A673 (cell line): ENCODE data around the gene TMPRSS11E. TPM values are rescaled to one million over a fixed set of nuclear protein-coding genes. Genes with fewer than 3 reads are reported as not detected.
"Not testable (repeated sequence)": the region's sequence is repeated elsewhere in the genome, so short reads cannot be mapped to it uniquely, and the experiment has no call there.

Experiments
- BruUV-seq: library from RNA; stranded (reverse); fragments of 400-500 nt; replicated peaks from 2 replicates; lab custom pipeline; 2021; lab: Mats Ljungman, UMichigan
- CTCF ChIA-PET: fragments of 300-600 bp; sonication (Branson Sonifier 250); formaldehyde crosslinking; loops from one replicate; lab custom pipeline; 2022; ENCODE audit warnings: antibody characterized with exemption; lab: Charles Lee
- POLR2A ChIA-PET: fragments of 300-600 bp; sonication (Branson Sonifier 250); formaldehyde crosslinking; loops from one replicate; lab custom pipeline; 2022; ENCODE audit warnings: antibody characterized with exemption; ENCODE audit not compliant: low non-redundant PET; lab: Charles Lee
- DNase-seq: peaks from one replicate; pipeline ENCODE4 v3.0.0-alpha.2; 2015; ENCODE audit warnings: low spot score
- H3K27ac ChIP-seq: fragments of 200-600 bp; sonication (generic); 2 replicates; pipeline ENCODE4 v1.5.1; 2016; ENCODE audit warnings: mixed run types, low read depth, mild to moderate bottlenecking, mixed read lengths, antibody characterized with exemption, low read length; ENCODE audit not compliant: poor library complexity, severe bottlenecking
- H3K27me3 ChIP-seq: fragments of 200-600 bp; sonication (generic); replicated peaks from 2 replicates; pipeline ENCODE4 v1.6.1; 2017; ENCODE audit warnings: mixed run types, low read depth, mild to moderate bottlenecking, mixed read lengths, antibody characterized with exemption, low read length; ENCODE audit not compliant: insufficient read depth, poor library complexity
- H3K36me3 ChIP-seq: fragments of 200-600 bp; sonication (generic); 2 replicates; pipeline ENCODE4 v1.6.1; 2016; ENCODE audit warnings: mixed run types, mild to moderate bottlenecking, mixed read lengths, antibody characterized with exemption, low read length; ENCODE audit not compliant: insufficient read depth, poor library complexity, severe bottlenecking
- H3K4me1 ChIP-seq: fragments of 200-600 bp; sonication (generic); 2 replicates; pipeline ENCODE4 v1.6.1; 2017; ENCODE audit warnings: mixed run types, mild to moderate bottlenecking, mixed read lengths, antibody characterized with exemption, low read length; ENCODE audit not compliant: insufficient read depth, poor library complexity, severe bottlenecking
- H3K4me3 ChIP-seq: fragments of 200-600 bp; sonication (generic); 2 replicates; pipeline ENCODE4 v1.5.1; 2016; ENCODE audit warnings: low read depth, mixed run types, mild to moderate bottlenecking, mixed read lengths, low read length; ENCODE audit not compliant: poor library complexity, severe bottlenecking
- H3K9me3 ChIP-seq: fragments of 200-600 bp; sonication (generic); 2 replicates; pipeline ENCODE4 v1.6.1; 2016; ENCODE audit warnings: mixed run types, low read depth, mild to moderate bottlenecking, mixed read lengths, antibody characterized with exemption, low read length; ENCODE audit not compliant: poor library complexity, severe bottlenecking
- CTCF ChIP-seq: fragments of 300-800, 200-600 bp; sonication (generic); conservative IDR thresholded peaks from 2 replicates; pipeline ENCODE4 v1.5.1; 2017; ENCODE audit warnings: low read depth, mild to moderate bottlenecking, antibody characterized with exemption, low read length, moderate library complexity, mixed read lengths
- EZH2 ChIP-seq: fragments of 200-600 bp; sonication (generic); IDR thresholded peaks from 2 replicates; pipeline ENCODE4 v1.6.1; 2017; ENCODE audit warnings: borderline replicate concordance, low read depth, mild to moderate bottlenecking, mixed read lengths, antibody characterized with exemption, low read length; ENCODE audit not compliant: poor library complexity, severe bottlenecking
- intact Hi-C: fragments of 100-400 bp; cut with micrococcal nuclease; formaldehyde crosslinking; loops from one replicate; pipeline ENCODE4 v1.10.0; 2022; ENCODE audit not compliant: unreplicated experiment
- total RNA-seq: library from RNA; stranded (reverse); gene quantifications from 2 replicates; pipeline ENCODE4 v1.2.3, GENCODE V29; 2021

Gene TMPRSS11E
- total RNA-seq, 1 experiment from 2014 or later, result not detected

GRCh38 chr4:68518889-68519288 is 71.6 kb downstream of the TMPRSS11E start:
- H3K36me3 ChIP-seq, result no peaks in the 10 kb centered on the region
- ChIA-PET POLR2A (no interaction called here), CTCF (no interaction called here)
- TF ChIP-seq CTCF (no peak), EZH2 (no peak)
- no peaks in the 10 kb centered on the region for H3K27me3 ChIP-seq
- no peak overlapping the region for H3K27ac ChIP-seq
- no peaks in the 10 kb centered on the region for H3K9me3 ChIP-seq
- H3K4me1 ChIP-seq, result no peaks in the 10 kb centered on the region
- DNase-seq, result no peak
- H3K4me3 ChIP-seq, result no peak overlapping the region
- BruUV-seq, result no TSS peak
- intact Hi-C loops, result no loop called here

GRCh38 chr4:68520985-68521384 is 73.7 kb downstream of the TMPRSS11E start:
- Histone ChIP-seq H3K36me3 (no peaks in the 10 kb centered on the region), H3K4me3 (no peak overlapping the region), H3K4me1 (no peaks in the 10 kb centered on the region), H3K27me3 (no peaks in the 10 kb centered on the region), H3K9me3 (no peaks in the 10 kb centered on the region), H3K27ac (no peak overlapping the region)
- no TSS peak for BruUV-seq
- intact Hi-C loops, result no loop called here
- TF ChIP-seq CTCF, result no peak
- TF ChIP-seq EZH2, result no peak
- CTCF ChIA-PET, result no interaction called here
- POLR2A ChIA-PET, result no interaction called here
- DNase-seq, result no peak

GRCh38 chr4:68522232-68522631 is 75.0 kb downstream of the TMPRSS11E start:
- H3K27me3 ChIP-seq, H3K9me3 ChIP-seq, H3K4me3 ChIP-seq, intact Hi-C loops, H3K4me1 ChIP-seq, CTCF ChIA-PET, DNase-seq, H3K36me3 ChIP-seq, H3K27ac ChIP-seq, POLR2A ChIA-PET, BruUV-seq: not testable (repeated sequence)

GRCh38 chr4:68535974-68536373 is 88.7 kb downstream of the TMPRSS11E start:
- Histone ChIP-seq H3K9me3 (no peaks in the 10 kb centered on the region), H3K27ac (no peak overlapping the region), H3K27me3 (no peaks in the 10 kb centered on the region), H3K4me1 (no peaks in the 10 kb centered on the region), H3K36me3 (no peaks in the 10 kb centered on the region), H3K4me3 (no peak overlapping the region)
- intact Hi-C loops, result no loop called here
- no peak for TF ChIP-seq CTCF
- TF ChIP-seq EZH2, result no peak
- ChIA-PET CTCF (no interaction called here), POLR2A (no interaction called here)
- no peak for DNase-seq
- no TSS peak for BruUV-seq
